SK-N-SH (cell line): ENCODE measurements around the gene CETP. TPM values are rescaled to one million over a fixed set of nuclear protein-coding genes. Genes with fewer than 3 reads are reported as not detected.

Source experiments
- CTCF ChIA-PET: fragments of 300-600, 350-600 bp; formaldehyde crosslinking; extraction: SDS; loops from one replicate; lab custom pipeline; 2021; lab: Yijun Ruan, JAX
- POLR2A ChIA-PET: fragments of 350-600 bp; sonication (Branson Sonifier 250); formaldehyde crosslinking; extraction: SDS; loops from one replicate; lab custom pipeline; 2020; ENCODE audit warnings: antibody characterized with exemption, inconsistent platforms; lab: Yijun Ruan, JAX
- DNase-seq: peaks from one replicate; pipeline ENCODE4 v3.0.0; 2012
- H2AFZ ChIP-seq: fragments of 200-600 bp; sonication (generic); 2 replicates; pipeline ENCODE4 v1.8.1; 2016; ENCODE audit warnings: antibody characterized with exemption, mild to moderate bottlenecking, low read depth
- H3F3A ChIP-seq: fragments of 200-600 bp; sonication (generic); replicated peaks from 2 replicates; pipeline ENCODE3; 2016; ENCODE audit warnings: antibody characterized with exemption, mild to moderate bottlenecking; ENCODE audit not compliant: insufficient read depth
- H3K27ac ChIP-seq, 2 experiments: fragments of 200-500 bp in 1 of 2; fragments of 200-600 bp in 1 of 2; sonication (Bioruptor generic) in 1 of 2; sonication (generic), shearing (Covaris generic) in 1 of 2; 2 replicates each; pipeline versions ENCODE4 v1.5.1 to v1.6.1; 2014 to 2016; ENCODE audit warnings: low read depth in 2 of 2, inconsistent platforms in 1 of 2, low read length in 1 of 2, mild to moderate bottlenecking in 1 of 2, mixed read lengths in 1 of 2
- H3K27me3 ChIP-seq: fragments of 200-600 bp; sonication (generic), shearing (Covaris generic); 2 replicates; pipeline ENCODE4 v1.6.1; 2016; ENCODE audit warnings: mixed run types; ENCODE audit not compliant: insufficient read depth
- H3K36me3 ChIP-seq, 2 experiments: fragments of 200-500 bp in 1 of 2; fragments of 200-600 bp in 1 of 2; sonication (Bioruptor generic) in 1 of 2; sonication (generic) in 1 of 2; replicated peaks in 1 of 2; 2 replicates each; pipeline versions ENCODE3 to v1.5.1; 2014 to 2016; ENCODE audit warnings: low read length in 1 of 2, mild to moderate bottlenecking in 1 of 2; ENCODE audit not compliant: insufficient read depth in 2 of 2, control insufficient read depth in 1 of 2
- H3K4me1 ChIP-seq, 2 experiments: fragments of 200-500 bp in 1 of 2; fragments of 200-600 bp in 1 of 2; sonication (Bioruptor generic) in 1 of 2; sonication (generic), shearing (Covaris generic) in 1 of 2; 2 replicates each; pipeline versions ENCODE4 v1.5.1 to v1.6.1; 2014 to 2016; ENCODE audit warnings: low read depth in 1 of 2, low read length in 1 of 2, mixed run types in 1 of 2; ENCODE audit not compliant: insufficient read depth in 2 of 2, control insufficient read depth in 1 of 2
- H3K4me2 ChIP-seq: fragments of 200-600 bp; sonication (generic), shearing (Covaris generic); 2 replicates; pipeline ENCODE4 v1.6.1; 2017; ENCODE audit warnings: mixed run types
- H3K4me3 ChIP-seq, 2 experiments: fragments of 200-500 bp in 1 of 2; fragments of 200-600 bp in 1 of 2; sonication (Bioruptor generic) in 1 of 2; sonication (generic), shearing (Covaris generic) in 1 of 2; 2 replicates each; pipeline versions ENCODE4 v1.5.1 to v1.8.1; 2014 to 2016; ENCODE audit warnings: low read depth in 2 of 2, inconsistent platforms in 1 of 2, low read length in 1 of 2, mild to moderate bottlenecking in 1 of 2, mixed read lengths in 1 of 2, moderate library complexity in 1 of 2
- H3K79me2 ChIP-seq: fragments of 200-600 bp; sonication (generic); 2 replicates; pipeline ENCODE4 v1.8.1; 2017; ENCODE audit warnings: mild to moderate bottlenecking; ENCODE audit not compliant: insufficient read depth
- H3K9ac ChIP-seq: fragments of 200-600 bp; sonication (generic); 2 replicates; pipeline ENCODE4 v1.6.1; 2017; ENCODE audit warnings: mixed run types
- H3K9me2 ChIP-seq: fragments of 200-600 bp; sonication (generic); 2 replicates; pipeline ENCODE4 v1.6.1; 2017; ENCODE audit warnings: mixed run types
- H3K9me3 ChIP-seq: fragments of 200-600 bp; sonication (generic); 2 replicates; pipeline ENCODE4 v1.6.1; 2017; ENCODE audit warnings: mixed run types, mild to moderate bottlenecking, moderate library complexity
- H4K20me1 ChIP-seq: fragments of 200-600 bp; sonication (generic); 2 replicates; pipeline ENCODE4 v1.6.1; 2017; ENCODE audit warnings: mild to moderate bottlenecking, mixed run types; ENCODE audit not compliant: insufficient read depth
- ELF1 ChIP-seq: IDR thresholded peaks from 2 replicates; pipeline ENCODE4 v1.4.0; 2012
- EZH2phosphoT487 ChIP-seq: fragments of 200-600 bp; sonication (generic); IDR thresholded peaks from 2 replicates; pipeline ENCODE4 v1.6.1; 2017; ENCODE audit warnings: low read depth, mixed run types, mild to moderate bottlenecking, antibody characterized with exemption, moderate library complexity, borderline replicate concordance
- FOSL2 ChIP-seq: IDR thresholded peaks from 2 replicates; pipeline ENCODE4 v1.4.0; 2012; ENCODE audit warnings: low read depth, mild to moderate bottlenecking, moderate library complexity, borderline replicate concordance
- FOXM1 ChIP-seq: IDR thresholded peaks from 2 replicates; pipeline ENCODE4 v1.4.0; 2012; ENCODE audit warnings: low read depth, mild to moderate bottlenecking
- GATA2 ChIP-seq: sonication (generic); formaldehyde crosslinking; IDR thresholded peaks from 2 replicates; pipeline ENCODE4 v1.5.0; 2020; ENCODE audit warnings: mild to moderate bottlenecking, missing genetic modification reagents
- MXI1 ChIP-seq: IDR thresholded peaks from 2 replicates; pipeline ENCODE4 v1.6.1; 2012; ENCODE audit warnings: mild to moderate bottlenecking, low read depth, low read length, improper control_type of control experiment
- NRF1 ChIP-seq: IDR thresholded peaks from 2 replicates; pipeline ENCODE4 v1.6.1; 2012; ENCODE audit warnings: low read depth, mild to moderate bottlenecking, low read length
- RFX5 ChIP-seq: IDR thresholded peaks from 2 replicates; pipeline ENCODE4 v1.6.1; 2012; ENCODE audit warnings: mild to moderate bottlenecking, improper control_type of control experiment, low read length
- TCF12 ChIP-seq: IDR thresholded peaks from 2 replicates; pipeline ENCODE4 v1.4.0; 2012
- WGBS: methylation state at CpG from one replicate; pipeline ENCODE4 v1.1.6; 2017; ENCODE audit warnings: low lambda C conversion rate; 5-methylcytosine and 5-hydroxymethylcytosine counted together
- polyA plus RNA-seq, 3 experiments: library from polyadenylated mRNA; depleted of rRNA; stranded (reverse); fragments of >200 nt; gene quantifications; 2 replicates each; pipeline ENCODE4 v1.2.3, GENCODE V29; 2012
- TF ChIP-seq, protein P1 (sequence below): IDR thresholded peaks from 2 replicates; pipeline ENCODE4 v1.4.0; 2012; ENCODE audit warnings: low read depth, borderline replicate concordance
- TF ChIP-seq, protein P2 (sequence below): IDR thresholded peaks from 2 replicates; pipeline ENCODE4 v1.4.0; 2012; ENCODE audit warnings: low read depth, borderline replicate concordance
- TF ChIP-seq, protein P3 (sequence below): IDR thresholded peaks from 2 replicates; pipeline ENCODE4 v1.4.0; 2012; ENCODE audit warnings: low read depth
- TF ChIP-seq, protein P4 (sequence below): IDR thresholded peaks from 2 replicates; pipeline ENCODE4 v1.6.1; 2012; ENCODE audit warnings: mild to moderate bottlenecking, low read depth, low read length, moderate library complexity
- TF ChIP-seq, protein P5 (sequence below): IDR thresholded peaks from 2 replicates; pipeline ENCODE4; 2012

CETP gene
- polyA plus RNA-seq, 1 of the 3 experiments (the other 2 are of a cell fraction): not detected

DNA sequence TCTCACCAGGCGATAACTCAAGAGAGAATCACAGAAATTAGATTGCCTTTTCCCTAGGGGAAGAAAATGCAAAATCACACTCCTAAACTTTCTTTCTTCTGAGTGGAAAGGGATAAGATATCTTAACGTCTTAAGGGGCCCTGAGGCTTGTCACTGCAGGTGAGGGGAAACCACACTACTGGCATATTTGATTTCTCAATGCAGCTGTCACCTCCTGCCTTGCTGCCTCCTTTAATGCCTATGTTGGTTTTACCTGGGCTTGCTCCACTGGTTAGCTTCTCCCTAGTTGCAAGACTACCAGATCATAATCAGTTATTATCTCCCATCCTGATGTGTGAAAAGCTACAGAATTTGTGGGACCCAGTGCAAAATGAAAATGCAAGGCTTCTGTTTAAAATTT lies 34.3 kb upstream of the CETP start:
- Histone ChIP-seq H3K9me2 (no peaks in the 10 kb centered on the region), H3K79me2 (peaks cover 5% of the 10 kb centered on the region), H3K4me3 (no peak overlapping the region), H3K9me3 (no peaks in the 10 kb centered on the region), H4K20me1 (no peaks in the 10 kb centered on the region), H3K9ac (no peak overlapping the region), H3F3A (no peaks in the 10 kb centered on the region), H3K27ac (no peak overlapping the region), H3K36me3 (no peaks in the 10 kb centered on the region), H3K4me2 (no peak overlapping the region), H2AFZ (no peak overlapping the region), H3K27me3 (no peaks in the 10 kb centered on the region), H3K4me1 (peaks cover 4 to 12% of the 10 kb centered on the region in 2 experiments; a peak in 3 of 4 replicates)
- no peak for DNase-seq
- ChIA-PET POLR2A (no interaction called here), CTCF (interaction anchor here (1.2 to 1.4 kb wide), 2 partner anchors 58 to 60 kb away, joined by 3 read pairs; no protein-coding TSS in a partner anchor)
- TF ChIP-seq EZH2phosphoT487 (no peak), GATA2 (no peak), FOXM1 (no peak), NRF1 (no peak), ELF1 (no peak), RFX5 (no peak), FOSL2 (no peak), TCF12 (no peak), MXI1 (no peak)
- TF ChIP-seq, protein P1, sequence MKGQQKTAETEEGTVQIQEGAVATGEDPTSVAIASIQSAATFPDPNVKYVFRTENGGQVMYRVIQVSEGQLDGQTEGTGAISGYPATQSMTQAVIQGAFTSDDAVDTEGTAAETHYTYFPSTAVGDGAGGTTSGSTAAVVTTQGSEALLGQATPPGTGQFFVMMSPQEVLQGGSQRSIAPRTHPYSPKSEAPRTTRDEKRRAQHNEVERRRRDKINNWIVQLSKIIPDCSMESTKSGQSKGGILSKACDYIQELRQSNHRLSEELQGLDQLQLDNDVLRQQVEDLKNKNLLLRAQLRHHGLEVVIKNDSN: no peak
- TF ChIP-seq, protein P2, sequence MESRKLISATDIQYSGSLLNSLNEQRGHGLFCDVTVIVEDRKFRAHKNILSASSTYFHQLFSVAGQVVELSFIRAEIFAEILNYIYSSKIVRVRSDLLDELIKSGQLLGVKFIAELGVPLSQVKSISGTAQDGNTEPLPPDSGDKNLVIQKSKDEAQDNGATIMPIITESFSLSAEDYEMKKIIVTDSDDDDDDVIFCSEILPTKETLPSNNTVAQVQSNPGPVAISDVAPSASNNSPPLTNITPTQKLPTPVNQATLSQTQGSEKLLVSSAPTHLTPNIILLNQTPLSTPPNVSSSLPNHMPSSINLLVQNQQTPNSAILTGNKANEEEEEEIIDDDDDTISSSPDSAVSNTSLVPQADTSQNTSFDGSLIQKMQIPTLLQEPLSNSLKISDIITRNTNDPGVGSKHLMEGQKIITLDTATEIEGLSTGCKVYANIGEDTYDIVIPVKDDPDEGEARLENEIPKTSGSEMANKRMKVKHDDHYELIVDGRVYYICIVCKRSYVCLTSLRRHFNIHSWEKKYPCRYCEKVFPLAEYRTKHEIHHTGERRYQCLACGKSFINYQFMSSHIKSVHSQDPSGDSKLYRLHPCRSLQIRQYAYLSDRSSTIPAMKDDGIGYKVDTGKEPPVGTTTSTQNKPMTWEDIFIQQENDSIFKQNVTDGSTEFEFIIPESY: no peak
- TF ChIP-seq, protein P3, sequence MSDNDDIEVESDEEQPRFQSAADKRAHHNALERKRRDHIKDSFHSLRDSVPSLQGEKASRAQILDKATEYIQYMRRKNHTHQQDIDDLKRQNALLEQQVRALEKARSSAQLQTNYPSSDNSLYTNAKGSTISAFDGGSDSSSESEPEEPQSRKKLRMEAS: no peak
- TF ChIP-seq, protein P4, sequence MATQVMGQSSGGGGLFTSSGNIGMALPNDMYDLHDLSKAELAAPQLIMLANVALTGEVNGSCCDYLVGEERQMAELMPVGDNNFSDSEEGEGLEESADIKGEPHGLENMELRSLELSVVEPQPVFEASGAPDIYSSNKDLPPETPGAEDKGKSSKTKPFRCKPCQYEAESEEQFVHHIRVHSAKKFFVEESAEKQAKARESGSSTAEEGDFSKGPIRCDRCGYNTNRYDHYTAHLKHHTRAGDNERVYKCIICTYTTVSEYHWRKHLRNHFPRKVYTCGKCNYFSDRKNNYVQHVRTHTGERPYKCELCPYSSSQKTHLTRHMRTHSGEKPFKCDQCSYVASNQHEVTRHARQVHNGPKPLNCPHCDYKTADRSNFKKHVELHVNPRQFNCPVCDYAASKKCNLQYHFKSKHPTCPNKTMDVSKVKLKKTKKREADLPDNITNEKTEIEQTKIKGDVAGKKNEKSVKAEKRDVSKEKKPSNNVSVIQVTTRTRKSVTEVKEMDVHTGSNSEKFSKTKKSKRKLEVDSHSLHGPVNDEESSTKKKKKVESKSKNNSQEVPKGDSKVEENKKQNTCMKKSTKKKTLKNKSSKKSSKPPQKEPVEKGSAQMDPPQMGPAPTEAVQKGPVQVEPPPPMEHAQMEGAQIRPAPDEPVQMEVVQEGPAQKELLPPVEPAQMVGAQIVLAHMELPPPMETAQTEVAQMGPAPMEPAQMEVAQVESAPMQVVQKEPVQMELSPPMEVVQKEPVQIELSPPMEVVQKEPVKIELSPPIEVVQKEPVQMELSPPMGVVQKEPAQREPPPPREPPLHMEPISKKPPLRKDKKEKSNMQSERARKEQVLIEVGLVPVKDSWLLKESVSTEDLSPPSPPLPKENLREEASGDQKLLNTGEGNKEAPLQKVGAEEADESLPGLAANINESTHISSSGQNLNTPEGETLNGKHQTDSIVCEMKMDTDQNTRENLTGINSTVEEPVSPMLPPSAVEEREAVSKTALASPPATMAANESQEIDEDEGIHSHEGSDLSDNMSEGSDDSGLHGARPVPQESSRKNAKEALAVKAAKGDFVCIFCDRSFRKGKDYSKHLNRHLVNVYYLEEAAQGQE: no peak
- TF ChIP-seq, protein P5, sequence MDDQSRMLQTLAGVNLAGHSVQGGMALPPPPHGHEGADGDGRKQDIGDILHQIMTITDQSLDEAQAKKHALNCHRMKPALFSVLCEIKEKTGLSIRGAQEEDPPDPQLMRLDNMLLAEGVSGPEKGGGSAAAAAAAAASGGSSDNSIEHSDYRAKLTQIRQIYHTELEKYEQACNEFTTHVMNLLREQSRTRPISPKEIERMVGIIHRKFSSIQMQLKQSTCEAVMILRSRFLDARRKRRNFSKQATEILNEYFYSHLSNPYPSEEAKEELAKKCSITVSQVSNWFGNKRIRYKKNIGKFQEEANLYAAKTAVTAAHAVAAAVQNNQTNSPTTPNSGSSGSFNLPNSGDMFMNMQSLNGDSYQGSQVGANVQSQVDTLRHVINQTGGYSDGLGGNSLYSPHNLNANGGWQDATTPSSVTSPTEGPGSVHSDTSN: no peak
- 67% methylated on average over 2 of the region's 2 CpGs for WGBS
